ENCODE measurements around the gene CFAP97.

Gene CFAP97

DNA sequence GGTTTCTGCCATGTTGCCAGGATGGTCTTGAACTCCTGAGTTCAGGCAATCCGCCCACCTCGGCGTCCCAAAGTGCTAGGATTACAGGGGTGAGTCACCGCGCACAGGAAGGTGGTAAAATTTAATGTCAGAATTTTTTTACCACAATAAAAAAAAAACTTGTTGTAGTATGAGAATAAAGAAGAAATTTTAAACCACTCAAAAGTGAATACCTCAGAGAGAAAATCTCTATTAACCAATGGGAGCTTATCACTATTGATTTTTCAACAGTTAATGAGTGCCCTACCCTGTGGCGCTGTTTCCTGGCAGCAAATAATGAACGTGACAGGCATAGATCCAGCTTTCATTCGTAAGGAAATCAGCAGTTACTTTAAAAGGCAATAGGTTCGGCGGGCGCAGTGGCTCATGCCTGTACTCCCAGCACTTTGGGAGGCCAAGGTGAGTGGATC is 93.4 kb downstream of the CFAP97 start:
- no peak for DNase-seq (ENCODE audit: low read depth in 4 of 4, low spot score in 1 of 4)

DNA sequence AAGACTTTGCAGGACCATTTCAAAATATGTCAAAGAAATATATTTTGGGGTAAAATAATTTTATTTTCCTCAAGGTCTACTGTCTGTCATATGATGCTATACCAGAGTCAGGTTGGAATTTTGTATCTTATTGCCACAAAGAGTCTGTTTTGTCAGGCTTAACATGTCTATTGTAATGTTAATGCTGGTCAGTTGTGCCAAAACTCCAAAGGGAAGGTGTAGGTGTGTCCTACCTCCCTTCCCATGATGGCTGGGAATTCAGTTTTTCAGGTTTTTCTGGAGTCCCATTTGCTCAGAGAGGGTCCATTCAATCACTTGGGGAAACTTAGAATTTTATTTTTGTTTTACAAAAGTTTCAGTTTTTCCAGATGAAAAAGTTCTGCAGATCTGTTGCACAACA is 94.1 kb downstream of the CFAP97 start:
- DNase-seq (ENCODE audit: low read depth in 4 of 4, low spot score in 1 of 4), result no peak
